ENCODE measurements around the gene CC2D1B. TPM values are rescaled to one million over a fixed set of nuclear protein-coding genes. Genes with fewer than 3 reads are reported as not detected.

Gene CC2D1B
- total RNA-seq, 1 experiment from 2014 or later = 24.3 TPM

DNA sequence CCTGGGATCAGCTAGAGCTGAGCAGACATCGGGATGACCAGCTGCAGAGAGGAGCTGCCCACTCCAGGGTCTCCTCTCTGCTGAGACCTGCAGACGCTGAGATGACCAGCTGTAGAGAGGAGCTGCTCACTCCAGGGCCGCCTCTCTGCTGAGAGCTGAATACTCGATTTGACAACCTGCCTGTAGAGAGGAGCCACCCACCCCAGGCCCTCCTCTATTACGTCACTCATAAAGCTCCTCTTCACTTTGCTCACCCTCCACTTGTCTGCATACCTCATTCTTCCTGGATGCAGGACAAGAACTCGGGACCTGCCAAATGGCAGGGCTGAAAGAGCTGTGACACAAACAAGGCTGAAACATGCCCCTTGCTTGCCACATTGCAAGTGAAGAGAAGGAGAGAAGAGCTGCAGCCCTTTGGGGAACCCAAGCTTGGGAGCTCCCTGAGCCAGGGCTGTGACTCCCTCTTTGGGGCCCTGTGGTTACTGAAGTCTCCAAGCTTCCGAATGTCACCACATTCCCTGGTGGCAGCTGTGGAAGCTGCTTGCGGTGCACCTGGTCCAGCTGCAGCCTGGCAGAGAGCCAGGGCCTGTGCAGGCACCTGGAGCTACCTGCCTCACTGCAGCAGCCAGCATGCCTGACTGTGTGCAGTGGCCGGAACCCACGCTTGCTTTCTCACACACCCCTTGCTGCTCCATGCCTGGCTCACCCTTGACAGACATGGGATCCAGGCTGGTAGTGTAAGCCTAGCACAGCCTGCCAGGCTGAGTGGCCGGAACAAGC lies 59.6 kb downstream of the CC2D1B start:
- TF ChIP-seq, protein P1, sequence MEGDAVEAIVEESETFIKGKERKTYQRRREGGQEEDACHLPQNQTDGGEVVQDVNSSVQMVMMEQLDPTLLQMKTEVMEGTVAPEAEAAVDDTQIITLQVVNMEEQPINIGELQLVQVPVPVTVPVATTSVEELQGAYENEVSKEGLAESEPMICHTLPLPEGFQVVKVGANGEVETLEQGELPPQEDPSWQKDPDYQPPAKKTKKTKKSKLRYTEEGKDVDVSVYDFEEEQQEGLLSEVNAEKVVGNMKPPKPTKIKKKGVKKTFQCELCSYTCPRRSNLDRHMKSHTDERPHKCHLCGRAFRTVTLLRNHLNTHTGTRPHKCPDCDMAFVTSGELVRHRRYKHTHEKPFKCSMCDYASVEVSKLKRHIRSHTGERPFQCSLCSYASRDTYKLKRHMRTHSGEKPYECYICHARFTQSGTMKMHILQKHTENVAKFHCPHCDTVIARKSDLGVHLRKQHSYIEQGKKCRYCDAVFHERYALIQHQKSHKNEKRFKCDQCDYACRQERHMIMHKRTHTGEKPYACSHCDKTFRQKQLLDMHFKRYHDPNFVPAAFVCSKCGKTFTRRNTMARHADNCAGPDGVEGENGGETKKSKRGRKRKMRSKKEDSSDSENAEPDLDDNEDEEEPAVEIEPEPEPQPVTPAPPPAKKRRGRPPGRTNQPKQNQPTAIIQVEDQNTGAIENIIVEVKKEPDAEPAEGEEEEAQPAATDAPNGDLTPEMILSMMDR (conservative IDR thresholded peaks at IDR 0.05) = no peak
- no peak overlapping the region for H3K9ac ChIP-seq (ENCODE audit: extremely low read depth, insufficient read length, low read length)
- no peak for DNase-seq
- H2BK12ac ChIP-seq (ENCODE audit: insufficient read length, low read depth, low read length) = no peak overlapping the region
- no peak overlapping the region for H3K56ac ChIP-seq (ENCODE audit: insufficient read length, low read depth, low read length)
- H3K18ac ChIP-seq (ENCODE audit: insufficient read length, low read depth, low read length) = no peak overlapping the region
- H3K23ac ChIP-seq (ENCODE audit: insufficient read length, low read depth, low read length) = no peak overlapping the region
- no peaks in the 10 kb centered on the region for H3K79me1 ChIP-seq (ENCODE audit: insufficient read depth, low read depth, low read length, poor library complexity, severe bottlenecking)
- Mint-ChIP-seq H3K27me3 (ENCODE audit: low read depth) (no peaks in the 10 kb centered on the region), H3K9me3 (no peaks in the 10 kb centered on the region), H3K36me3 (ENCODE audit: insufficient read depth in 1 of 3, low read depth in 3 of 3) (peaks cover 0 to 9% (median 4%) of the 10 kb centered on the region in 3 experiments; a peak in 4 of 7 replicates), H3K4me3 (no peak overlapping the region), H3K4me1 (no peaks in the 10 kb centered on the region), H3K27ac (no peak overlapping the region)
- H2BK15ac ChIP-seq (ENCODE audit: low read depth, low read length) = no peak overlapping the region
- H3K27me3 ChIP-seq (ENCODE audit: insufficient read depth, low read length) = no peaks in the 10 kb centered on the region
- H3K4me1 ChIP-seq (ENCODE audit: insufficient read depth, low read length) = no peaks in the 10 kb centered on the region
- no peaks in the 10 kb centered on the region for H3K79me2 ChIP-seq (ENCODE audit: insufficient read depth, low read length)
- no peaks in the 10 kb centered on the region for H3K23me2 ChIP-seq (ENCODE audit: insufficient read length, low read depth, low read length, poor library complexity, severe bottlenecking)
- no peak overlapping the region for H2BK20ac ChIP-seq (ENCODE audit: low read depth, low read length, poor library complexity, severe bottlenecking)
- no peak overlapping the region for H4K8ac ChIP-seq (replicated peaks; ENCODE audit: insufficient read length, low read depth, low read length)
- WGBS (ENCODE audit: extremely low coverage, insufficient read length, low lambda C conversion rate) = no CpG with 5 or more reads among the region's 11 CpGs
- H3K27ac ChIP-seq (ENCODE audit: insufficient read length, low read depth, low read length) = no peak overlapping the region
- H3K4me2 ChIP-seq (ENCODE audit: insufficient read depth, insufficient read length, low read length) = no peak overlapping the region
- H3T11ph ChIP-seq (ENCODE audit: low read length) = no peak overlapping the region
- no peaks in the 10 kb centered on the region for H4K20me1 ChIP-seq (ENCODE audit: control insufficient read depth, insufficient read depth, insufficient read length)
- no peak overlapping the region for H4K91ac ChIP-seq (ENCODE audit: insufficient read length, low read depth, low read length)
- H2AK5ac ChIP-seq (ENCODE audit: insufficient read length, low read length) = no peak overlapping the region
- H4K5ac ChIP-seq (ENCODE audit: insufficient read length, low read depth, low read length) = no peak overlapping the region
- H3K14ac ChIP-seq (ENCODE audit: insufficient read depth, low read length) = no peak overlapping the region
- no peak overlapping the region for H2AFZ ChIP-seq (ENCODE audit: low read length)
- no peak overlapping the region for H2BK120ac ChIP-seq (ENCODE audit: low read depth, low read length, poor library complexity, severe bottlenecking)
- no peaks in the 10 kb centered on the region for H3K9me3 ChIP-seq (ENCODE audit: control insufficient read depth, low read depth, low read length)
- H3K4ac ChIP-seq (ENCODE audit: low read depth, low read length) = no peak overlapping the region
- no peak overlapping the region for H2BK5ac ChIP-seq (ENCODE audit: insufficient read length, low read length)

All from H9 (cell line).